Hypothalamus (tissue), 51 donors: ENCODE measurements around the gene OR51D1.

Source experiments
- DNase-seq, 51 donors: peaks; one replicate each; lab custom pipeline; 2025; lab: John Stamatoyannopoulos, UW

Gene OR51D1

DNA sequence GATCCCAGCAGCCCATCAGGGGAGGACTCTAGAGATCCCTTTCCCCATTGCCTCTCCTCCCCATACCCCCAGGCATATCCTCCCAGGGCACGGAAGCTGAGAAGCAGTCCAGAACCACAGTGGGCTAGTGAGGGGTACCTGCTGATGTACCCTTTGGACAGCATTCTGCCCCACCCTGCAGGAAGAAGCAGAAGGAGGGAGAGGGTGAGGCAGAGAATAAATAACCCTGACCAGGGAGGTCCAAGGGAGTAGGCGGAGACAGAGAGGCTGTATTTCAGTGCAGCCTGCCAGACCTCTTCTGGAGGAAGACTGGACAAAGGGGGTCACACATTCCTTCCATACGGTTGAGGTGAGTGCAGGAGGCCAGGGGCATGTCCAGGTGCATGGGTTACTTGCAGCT, 6.4 kb downstream of the OR51D1 start, which contains the start of gene OR51E1:
Gene OR51E1, plus strand, starts transcription at position 301 of the 400 bp plus-strand sequence. CDS start 8,545 bp downstream, outside the sequence.
- DNase-seq = no peak

- DNase-seq = no peak
These were observed 7.0 kb downstream of the OR51D1 start for GRCh38 chr11:4644233-4644632.

DNA sequence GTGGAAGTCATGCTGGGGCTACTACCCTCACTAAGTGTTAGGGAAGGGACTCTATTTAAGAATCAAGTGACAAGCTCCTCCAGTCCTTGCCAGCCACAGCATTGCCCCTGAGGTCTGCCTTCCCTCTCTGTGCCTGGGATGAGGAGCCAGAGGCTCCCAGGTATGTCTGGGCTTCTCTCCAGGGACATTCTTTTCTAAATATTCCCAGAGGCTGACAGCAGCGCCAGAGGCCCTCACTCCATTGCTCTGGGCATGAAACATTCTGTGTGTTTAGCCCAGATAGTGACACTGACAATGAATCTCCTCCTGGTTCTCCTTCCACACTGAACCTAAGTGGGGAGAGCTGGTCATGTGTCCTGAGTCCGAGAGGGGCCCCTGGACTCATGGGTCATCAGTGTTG, 8.7 kb downstream of the OR51D1 start:
- no peak for DNase-seq

- no peak for DNase-seq
These were observed 10.5 kb downstream of the OR51D1 start for GRCh38 chr11:4647766-4648165.

DNA sequence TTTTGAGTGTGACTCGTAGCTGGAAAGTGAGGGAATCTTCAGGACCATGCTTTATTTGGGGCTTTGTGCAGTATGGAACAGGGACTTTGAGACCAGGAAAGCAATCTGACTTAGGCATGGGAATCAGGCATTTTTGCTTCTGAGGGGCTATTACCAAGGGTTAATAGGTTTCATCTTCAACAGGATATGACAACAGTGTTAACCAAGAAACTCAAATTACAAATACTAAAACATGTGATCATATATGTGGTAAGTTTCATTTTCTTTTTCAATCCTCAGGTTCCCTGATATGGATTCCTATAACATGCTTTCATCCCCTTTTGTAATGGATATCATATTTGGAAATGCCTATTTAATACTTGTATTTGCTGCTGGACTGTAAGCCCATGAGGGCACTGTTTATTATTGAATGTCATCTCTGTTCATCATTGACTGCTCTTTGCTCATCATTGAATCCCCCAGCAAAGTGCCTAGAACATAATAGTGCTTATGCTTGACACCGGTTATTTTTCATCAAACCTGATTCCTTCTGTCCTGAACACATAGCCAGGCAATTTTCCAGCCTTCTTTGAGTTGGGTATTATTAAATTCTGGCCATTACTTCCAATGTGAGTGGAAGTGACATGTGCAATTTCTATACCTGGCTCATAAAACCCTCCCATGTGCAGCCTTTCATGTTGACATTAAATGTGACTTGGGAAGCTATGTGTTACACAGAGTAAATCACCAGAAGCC, 17.5 kb downstream of the OR51D1 start:
- DNase-seq = no peak

- DNase-seq = no peak
These were observed 21.6 kb downstream of the OR51D1 start for GRCh38 chr11:4658629-4659445.

DNA sequence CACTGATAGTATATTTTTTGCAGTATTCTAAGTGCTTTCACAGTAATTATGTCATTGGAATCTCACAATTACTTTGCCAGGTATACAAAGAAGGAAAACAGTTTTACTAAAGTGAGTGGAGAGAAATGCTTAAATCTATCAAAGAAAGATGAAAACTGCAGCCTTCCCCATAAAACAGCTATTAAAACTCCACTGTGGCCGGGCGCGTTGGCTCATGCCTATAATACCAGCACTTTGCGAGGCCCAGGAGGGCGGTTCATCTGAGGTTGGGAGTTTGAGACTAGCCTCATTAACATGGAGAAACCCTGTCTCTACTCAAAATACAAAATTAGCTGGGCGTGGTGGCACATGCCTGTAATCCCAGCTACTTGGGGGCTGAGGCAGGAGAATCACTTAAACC, 25.6 kb downstream of the OR51D1 start:
- no peak for DNase-seq

GRCh38 chr11:4664183-4664582, 26.9 kb downstream of the OR51D1 start:
- no peak for DNase-seq

DNA sequence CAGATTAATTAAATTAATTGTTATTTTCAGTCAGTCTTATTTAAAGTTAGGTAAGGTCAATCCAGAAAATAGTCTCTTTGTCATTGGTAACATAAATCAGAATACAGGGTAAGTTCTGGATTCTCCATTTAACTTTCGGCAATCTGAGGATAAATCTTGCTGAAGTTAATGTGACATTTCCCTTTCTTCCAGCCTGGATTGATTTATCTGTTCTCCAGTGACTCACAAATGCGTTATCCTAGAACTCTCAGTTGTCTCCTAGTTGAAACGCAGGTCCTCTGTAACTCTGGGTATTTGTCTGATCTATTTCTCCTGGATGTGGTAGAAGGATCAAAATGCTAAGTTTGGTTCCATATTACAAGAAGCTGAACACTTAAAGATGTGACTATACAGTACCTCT, 27.5 kb downstream of the OR51D1 start:
- no peak for DNase-seq

DNA sequence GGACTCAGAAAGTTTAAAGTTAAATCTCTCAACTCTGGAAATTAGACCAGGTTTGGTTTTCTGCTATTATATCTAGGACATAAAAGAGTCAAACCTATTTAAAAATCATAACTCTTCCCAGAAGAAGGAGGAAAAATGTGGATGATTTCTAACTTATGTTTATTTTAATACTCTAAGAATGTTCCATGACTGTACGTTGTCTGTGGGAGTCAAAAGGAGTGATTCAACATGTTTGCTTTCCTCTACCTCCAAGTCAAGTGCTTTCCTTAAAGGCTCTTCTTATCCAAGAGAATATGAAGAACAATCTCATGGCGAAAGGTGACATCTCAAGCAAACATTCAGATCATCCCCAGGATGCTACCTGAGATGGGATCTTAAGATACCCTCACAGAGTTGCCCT, 28.1 kb downstream of the OR51D1 start:
- no peak for DNase-seq

DNA sequence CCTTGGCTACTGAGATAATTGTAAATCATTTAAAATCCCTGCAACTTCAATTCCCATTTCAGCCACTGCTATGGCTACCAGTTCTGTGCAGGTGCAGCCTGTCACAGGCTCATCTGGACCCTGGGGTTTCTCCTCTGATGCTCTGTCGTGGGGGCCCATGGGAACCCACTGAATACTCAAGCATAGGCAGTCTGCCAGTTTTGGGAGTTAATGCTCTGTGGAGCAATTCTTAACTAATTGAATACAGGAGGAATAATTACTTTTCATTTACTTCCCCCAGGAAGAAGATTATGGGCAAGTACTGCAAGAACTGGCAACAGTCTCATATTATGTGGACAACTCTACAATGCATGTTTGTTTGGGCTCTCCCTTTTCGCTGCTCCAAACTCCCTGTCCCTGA, 34.5 kb downstream of the OR51D1 start:
- DNase-seq = no peak

- DNase-seq = no peak
These were observed 35.2 kb downstream of the OR51D1 start for GRCh38 chr11:4672470-4672869.

GRCh38 chr11:4673781-4674180, 36.5 kb downstream of the OR51D1 start:
- no peak for DNase-seq

DNA sequence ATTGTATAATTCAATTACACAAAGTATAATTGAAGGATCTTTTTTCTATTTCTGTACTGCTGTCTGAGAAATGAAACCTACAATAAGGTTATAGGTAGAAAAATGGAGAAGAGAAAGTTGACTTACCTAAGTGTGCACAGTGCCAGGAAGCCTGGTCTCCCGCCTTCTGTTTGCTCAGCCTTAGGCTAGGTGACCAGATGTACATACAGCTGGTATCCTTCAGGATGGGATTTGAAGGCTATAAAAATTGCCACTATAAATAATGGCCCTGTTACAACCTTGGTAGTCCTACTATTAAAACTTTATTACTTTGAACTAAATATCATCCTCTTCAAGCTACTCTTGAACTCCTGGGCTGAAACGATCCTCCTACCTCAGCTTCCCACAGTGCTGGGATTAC, 40.7 kb downstream of the OR51D1 start:
- no peak for DNase-seq

- no peak for DNase-seq
These were observed 43.1 kb downstream of the OR51D1 start for GRCh38 chr11:4680341-4680740.

- DNase-seq = no peak
These were observed 45.5 kb downstream of the OR51D1 start for GRCh38 chr11:4682623-4683419.

GRCh38 chr11:4684631-4685285, 47.5 kb downstream of the OR51D1 start:
- DNase-seq = no peak
